HEK293 (cell line): ENCODE results near the gene SART1.
"Not testable (repeated sequence)": the region's sequence is repeated elsewhere in the genome, so short reads cannot be mapped to it uniquely, and the experiment has no call there.

ENCODE experiments used
- CTCF ChIP-seq: fragments of 450-650 bp; formaldehyde crosslinking; IDR thresholded peaks from 2 replicates; pipeline ENCODE4 v1.5.1; 2016; ENCODE audit warnings: missing biosample characterization, missing genetic modification characterization
- KLF16 ChIP-seq: fragments of 450-650 bp; formaldehyde crosslinking; IDR thresholded peaks from 2 replicates; pipeline ENCODE4 v1.5.1; 2017; ENCODE audit warnings: missing biosample characterization, missing genetic modification characterization
- ZBTB26 ChIP-seq: fragments of 450-650 bp; formaldehyde crosslinking; optimal IDR thresholded peaks from 2 replicates; pipeline ENCODE3; 2016; ENCODE audit warnings: missing biosample characterization, mild to moderate bottlenecking, missing genetic modification characterization
- ZNF10 ChIP-seq: fragments of 450-650 bp; formaldehyde crosslinking; IDR thresholded peaks from 2 replicates; pipeline ENCODE4 v1.5.1; 2017; ENCODE audit warnings: missing biosample characterization, missing genetic modification characterization
- ZNF433 ChIP-seq: fragments of 450-650 bp; formaldehyde crosslinking; IDR thresholded peaks from 2 replicates; pipeline ENCODE4 v1.5.1; 2016; ENCODE audit warnings: missing biosample characterization, missing genetic modification characterization, low read depth
- TF ChIP-seq, protein P1 (sequence below): IDR thresholded peaks from 2 replicates; pipeline ENCODE4 v1.6.1; 2011; ENCODE audit warnings: mild to moderate bottlenecking, low read depth, low read length, borderline replicate concordance
- TF ChIP-seq, protein P2 (sequence below): fragments of 450-650 bp; formaldehyde crosslinking; IDR thresholded peaks from 2 replicates; pipeline ENCODE4 v1.5.1; 2016; ENCODE audit warnings: missing biosample characterization, missing genetic modification characterization

- not testable (repeated sequence) for TF ChIP-seq CTCF; KLF16 (tag by site-specific recombination); ZNF433 (tag by site-specific recombination); ZNF10 (tag by site-specific recombination); ZBTB26 (tag by site-specific recombination)
- TF ChIP-seq, protein P1, sequence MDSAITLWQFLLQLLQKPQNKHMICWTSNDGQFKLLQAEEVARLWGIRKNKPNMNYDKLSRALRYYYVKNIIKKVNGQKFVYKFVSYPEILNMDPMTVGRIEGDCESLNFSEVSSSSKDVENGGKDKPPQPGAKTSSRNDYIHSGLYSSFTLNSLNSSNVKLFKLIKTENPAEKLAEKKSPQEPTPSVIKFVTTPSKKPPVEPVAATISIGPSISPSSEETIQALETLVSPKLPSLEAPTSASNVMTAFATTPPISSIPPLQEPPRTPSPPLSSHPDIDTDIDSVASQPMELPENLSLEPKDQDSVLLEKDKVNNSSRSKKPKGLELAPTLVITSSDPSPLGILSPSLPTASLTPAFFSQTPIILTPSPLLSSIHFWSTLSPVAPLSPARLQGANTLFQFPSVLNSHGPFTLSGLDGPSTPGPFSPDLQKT: not testable (repeated sequence)
- TF ChIP-seq, protein P2, sequence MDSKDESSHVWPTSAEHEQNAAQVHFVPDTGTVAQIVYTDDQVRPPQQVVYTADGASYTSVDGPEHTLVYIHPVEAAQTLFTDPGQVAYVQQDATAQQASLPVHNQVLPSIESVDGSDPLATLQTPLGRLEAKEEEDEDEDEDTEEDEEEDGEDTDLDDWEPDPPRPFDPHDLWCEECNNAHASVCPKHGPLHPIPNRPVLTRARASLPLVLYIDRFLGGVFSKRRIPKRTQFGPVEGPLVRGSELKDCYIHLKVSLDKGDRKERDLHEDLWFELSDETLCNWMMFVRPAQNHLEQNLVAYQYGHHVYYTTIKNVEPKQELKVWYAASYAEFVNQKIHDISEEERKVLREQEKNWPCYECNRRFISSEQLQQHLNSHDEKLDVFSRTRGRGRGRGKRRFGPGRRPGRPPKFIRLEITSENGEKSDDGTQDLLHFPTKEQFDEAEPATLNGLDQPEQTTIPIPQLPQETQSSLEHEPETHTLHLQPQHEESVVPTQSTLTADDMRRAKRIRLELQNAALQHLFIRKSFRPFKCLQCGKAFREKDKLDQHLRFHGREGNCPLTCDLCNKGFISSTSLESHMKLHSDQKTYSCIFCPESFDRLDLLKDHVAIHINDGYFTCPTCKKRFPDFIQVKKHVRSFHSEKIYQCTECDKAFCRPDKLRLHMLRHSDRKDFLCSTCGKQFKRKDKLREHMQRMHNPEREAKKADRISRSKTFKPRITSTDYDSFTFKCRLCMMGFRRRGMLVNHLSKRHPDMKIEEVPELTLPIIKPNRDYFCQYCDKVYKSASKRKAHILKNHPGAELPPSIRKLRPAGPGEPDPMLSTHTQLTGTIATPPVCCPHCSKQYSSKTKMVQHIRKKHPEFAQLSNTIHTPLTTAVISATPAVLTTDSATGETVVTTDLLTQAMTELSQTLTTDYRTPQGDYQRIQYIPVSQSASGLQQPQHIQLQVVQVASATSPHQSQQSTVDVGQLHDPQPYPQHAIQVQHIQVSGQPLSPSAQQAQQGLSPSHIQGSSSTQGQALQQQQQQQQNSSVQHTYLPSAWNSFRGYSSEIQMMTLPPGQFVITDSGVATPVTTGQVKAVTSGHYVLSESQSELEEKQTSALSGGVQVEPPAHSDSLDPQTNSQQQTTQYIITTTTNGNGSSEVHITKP (tag by site-specific recombination): not testable (repeated sequence)
Measured at GRCh38 chr11:65951641-65952040, 9.9 kb upstream of the SART1 start.
